Peyer's patch (tissue), 4 donors: Measurements from ENCODE around the gene BRIP1. TPM values are rescaled to one million over a fixed set of nuclear protein-coding genes. Genes with fewer than 3 reads are reported as not detected.
"Not testable (repeated sequence)": the region's sequence is repeated elsewhere in the genome, so short reads cannot be mapped to it uniquely, and the experiment has no call there.

Experiments
- DNase-seq, 3 donors: peaks; one replicate each; pipeline ENCODE4 v3.0.0-alpha.2; 2017 to 2019
- H3K27ac ChIP-seq, 4 donors: fragments of 200-600 bp; sonication (generic); one replicate each; pipeline ENCODE4 v1.5.1; 2016 to 2019
- H3K27me3 ChIP-seq, 2 donors: fragments of 200-600 bp; sonication (generic); one replicate each; pipeline ENCODE4 v1.5.1; 2019
- H3K36me3 ChIP-seq, 3 donors: fragments of 200-600 bp; sonication (generic); one replicate each; pipeline ENCODE4 v1.5.1; 2016 to 2019
- H3K4me1 ChIP-seq, 4 donors: fragments of 200-600 bp; sonication (generic); one replicate each; pipeline ENCODE4 v1.5.1; 2016 to 2019
- H3K4me3 ChIP-seq, 4 donors: fragments of 200-600 bp; sonication (generic); 1 replicate in 3 of 4; 2 replicates in 1 of 4; pipeline ENCODE4 v1.5.1; 2016 to 2019; ENCODE audit warnings: mild to moderate bottlenecking in 1 of 4
- H3K9me3 ChIP-seq, 4 donors: fragments of 200-600 bp; sonication (generic); one replicate each; pipeline ENCODE4 v1.5.1; 2016 to 2019; ENCODE audit warnings: mild to moderate bottlenecking in 1 of 4
- POLR2A ChIP-seq, 2 donors: fragments of 450-650 bp; IDR thresholded peaks; one replicate each; pipeline ENCODE4 v1.5.1; 2017; ENCODE audit warnings: antibody characterized with exemption in 2 of 2, mild to moderate bottlenecking in 2 of 2, moderate library complexity in 2 of 2
- total RNA-seq, 4 donors: library from RNA; depleted of rRNA; stranded (reverse); fragments of >200 nt; gene quantifications; one replicate each; pipeline ENCODE4 v1.1.0, GENCODE V29; 2016
- TF ChIP-seq, protein P1 (sequence below), 6 experiments: fragments of 450-650 bp in 4 of 6; fragments of 200-600 bp in 2 of 6; sonication (generic) in 1 of 6; IDR thresholded peaks; one replicate each; pipeline ENCODE4 v1.5.1; 2017 to 2019; ENCODE audit warnings: antibody characterized with exemption in 6 of 6, mild to moderate bottlenecking in 3 of 6, moderate library complexity in 1 of 6

BRIP1 gene
- total RNA-seq, 4 donors from 2014 or later, result 4.3 to 13.2 (median 4.5) TPM

DNA sequence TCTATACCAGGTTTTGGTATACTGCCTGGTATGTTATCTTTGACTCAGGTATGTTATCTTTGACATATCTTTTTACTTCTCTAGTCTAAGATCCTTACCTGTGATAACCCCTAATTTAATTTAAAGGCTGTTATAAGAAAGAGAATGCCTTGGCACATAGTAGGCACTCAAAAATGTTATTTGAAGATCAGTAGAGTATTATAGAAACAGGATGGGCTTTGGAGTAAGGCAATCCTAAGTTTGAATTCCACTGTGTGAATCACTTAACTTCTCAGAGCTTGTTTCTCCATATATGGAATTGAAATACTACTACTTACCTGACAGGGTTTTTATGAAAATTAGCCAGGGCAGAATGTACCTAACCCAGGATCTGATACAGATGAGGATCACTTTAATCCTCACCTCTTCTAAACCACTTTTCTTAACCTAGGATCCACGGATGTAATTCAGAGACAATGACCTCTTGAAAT lies 1.2 kb downstream of the BRIP1 start:
- TF ChIP-seq, protein P1, sequence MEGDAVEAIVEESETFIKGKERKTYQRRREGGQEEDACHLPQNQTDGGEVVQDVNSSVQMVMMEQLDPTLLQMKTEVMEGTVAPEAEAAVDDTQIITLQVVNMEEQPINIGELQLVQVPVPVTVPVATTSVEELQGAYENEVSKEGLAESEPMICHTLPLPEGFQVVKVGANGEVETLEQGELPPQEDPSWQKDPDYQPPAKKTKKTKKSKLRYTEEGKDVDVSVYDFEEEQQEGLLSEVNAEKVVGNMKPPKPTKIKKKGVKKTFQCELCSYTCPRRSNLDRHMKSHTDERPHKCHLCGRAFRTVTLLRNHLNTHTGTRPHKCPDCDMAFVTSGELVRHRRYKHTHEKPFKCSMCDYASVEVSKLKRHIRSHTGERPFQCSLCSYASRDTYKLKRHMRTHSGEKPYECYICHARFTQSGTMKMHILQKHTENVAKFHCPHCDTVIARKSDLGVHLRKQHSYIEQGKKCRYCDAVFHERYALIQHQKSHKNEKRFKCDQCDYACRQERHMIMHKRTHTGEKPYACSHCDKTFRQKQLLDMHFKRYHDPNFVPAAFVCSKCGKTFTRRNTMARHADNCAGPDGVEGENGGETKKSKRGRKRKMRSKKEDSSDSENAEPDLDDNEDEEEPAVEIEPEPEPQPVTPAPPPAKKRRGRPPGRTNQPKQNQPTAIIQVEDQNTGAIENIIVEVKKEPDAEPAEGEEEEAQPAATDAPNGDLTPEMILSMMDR (IDR thresholded peaks at IDR 0.05), result no peak
- TF ChIP-seq POLR2A (IDR thresholded peaks at IDR 0.05), result no peak
- Histone ChIP-seq H3K4me1 (peaks cover 0 to 5% (median 0%) of the 10 kb centered on the region in 4 donors), H3K36me3 (no peaks in the 10 kb centered on the region), H3K9me3 (no peaks in the 10 kb centered on the region), H3K27ac (no peak overlapping the region), H3K27me3 (no peaks in the 10 kb centered on the region), H3K4me3 (peak overlapping the region in 1 of 4 donors; percentile 71)
- no peak for DNase-seq

DNA sequence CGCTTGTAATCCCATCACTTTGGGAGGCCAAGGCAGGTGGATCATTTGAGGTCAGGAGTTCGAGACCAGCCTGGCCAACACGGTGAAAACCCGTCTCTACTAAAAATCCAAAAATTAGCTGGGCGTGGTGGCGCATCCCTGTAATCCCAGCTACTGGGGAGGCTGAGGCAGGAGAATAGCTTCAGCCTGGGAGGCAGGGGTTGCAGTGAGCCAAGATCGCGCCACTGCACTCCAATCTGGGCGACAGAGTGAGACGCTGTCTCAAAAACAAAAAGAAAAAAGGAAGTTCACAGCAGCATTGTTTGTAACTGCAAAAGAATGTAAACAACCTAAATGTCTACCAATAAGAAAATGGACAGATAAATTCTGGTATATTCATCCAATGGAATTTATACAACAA lies 2.9 kb downstream of the BRIP1 start:
- H3K36me3 ChIP-seq, result not testable (repeated sequence)

DNA sequence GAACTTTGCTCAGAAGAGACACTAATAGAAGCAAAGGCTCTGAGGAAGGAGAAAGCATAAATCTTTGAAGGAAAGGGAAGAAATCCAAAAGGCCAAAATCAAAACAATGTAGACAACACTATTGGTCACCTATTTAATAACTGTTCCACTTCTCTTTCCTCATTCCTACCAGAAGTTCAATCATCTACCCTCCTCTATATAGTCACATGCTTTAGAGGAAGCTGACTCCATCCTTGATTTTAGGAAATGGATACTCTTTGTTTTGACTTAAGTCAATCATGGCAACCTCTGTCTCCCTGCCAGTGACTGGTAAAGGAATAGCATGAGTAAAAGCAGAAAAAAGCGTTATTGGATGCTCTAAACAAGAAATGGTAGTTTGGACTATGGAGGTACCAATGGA lies 7.3 kb downstream of the BRIP1 start:
- no peak for TF ChIP-seq POLR2A (IDR thresholded peaks at IDR 0.05)
- TF ChIP-seq, protein P1 (IDR thresholded peaks at IDR 0.05), result no peak
- H3K27me3 ChIP-seq, result no peaks in the 10 kb centered on the region
- H3K9me3 ChIP-seq, result no peaks in the 10 kb centered on the region
- H3K27ac ChIP-seq, result no peak overlapping the region
- H3K4me3 ChIP-seq, result no peak overlapping the region
- H3K4me1 ChIP-seq, result no peaks in the 10 kb centered on the region
- DNase-seq, result no peak
- no peaks in the 10 kb centered on the region for H3K36me3 ChIP-seq

More for the DNA sequence above, 2.9 kb downstream of the BRIP1 start:
- not testable (repeated sequence) for H3K9me3 ChIP-seq, H3K4me3 ChIP-seq, H3K27me3 ChIP-seq, H3K4me1 ChIP-seq, H3K27ac ChIP-seq, DNase-seq

DNA sequence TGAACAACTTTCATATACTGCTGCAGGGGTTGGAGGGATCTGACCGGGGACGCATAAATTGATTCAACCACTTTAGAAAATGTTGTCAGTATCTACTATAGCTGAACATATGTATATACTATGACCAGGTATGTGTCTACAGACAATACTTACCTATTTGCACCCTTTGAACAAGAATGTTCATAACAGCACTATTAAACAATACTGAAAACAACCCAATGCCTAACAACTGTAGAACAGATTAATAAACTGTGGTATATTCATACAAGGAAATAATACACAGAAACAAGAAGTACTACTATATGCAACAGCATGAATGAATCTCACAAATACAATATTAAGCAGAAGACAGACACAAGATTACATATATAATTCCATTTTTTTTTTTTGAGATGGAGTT lies 10.5 kb downstream of the BRIP1 start:
- Histone ChIP-seq H3K9me3 (no peaks in the 10 kb centered on the region), H3K4me3 (no peak overlapping the region), H3K4me1 (no peaks in the 10 kb centered on the region), H3K27ac (no peak overlapping the region), H3K27me3 (no peaks in the 10 kb centered on the region), H3K36me3 (no peaks in the 10 kb centered on the region)
- no peak for TF ChIP-seq POLR2A (IDR thresholded peaks at IDR 0.05)
- TF ChIP-seq, protein P1 (IDR thresholded peaks at IDR 0.05), result no peak
- no peak for DNase-seq

DNA sequence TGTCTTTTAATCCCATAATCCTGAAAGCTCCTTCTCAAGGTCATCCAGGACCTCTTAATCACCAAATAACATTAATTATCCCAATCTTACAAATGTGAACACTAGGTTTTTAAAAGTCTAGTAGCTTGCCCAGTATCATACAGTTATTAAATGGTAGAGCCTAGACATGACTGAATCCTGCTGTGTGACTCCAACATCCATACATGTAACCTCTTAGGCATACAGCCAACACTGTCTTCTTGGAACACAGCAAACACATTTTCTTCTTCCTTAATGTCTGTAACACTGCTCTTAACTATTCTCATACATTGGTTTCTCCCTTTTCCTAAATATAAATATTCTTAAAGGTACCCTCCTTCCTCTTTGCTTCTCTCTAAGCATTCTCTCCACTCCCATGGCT lies 13.7 kb downstream of the BRIP1 start:
- H3K9me3 ChIP-seq, result peaks cover 0 to 3% (median 0%) of the 10 kb centered on the region in 4 donors
- no peaks in the 10 kb centered on the region for H3K27me3 ChIP-seq
- no peaks in the 10 kb centered on the region for H3K4me1 ChIP-seq
- no peak overlapping the region for H3K27ac ChIP-seq
- no peak for DNase-seq
- H3K4me3 ChIP-seq, result no peak overlapping the region
- TF ChIP-seq POLR2A (IDR thresholded peaks at IDR 0.05), result no peak
- TF ChIP-seq, protein P1 (IDR thresholded peaks at IDR 0.05), result no peak
- H3K36me3 ChIP-seq, result no peaks in the 10 kb centered on the region

DNA sequence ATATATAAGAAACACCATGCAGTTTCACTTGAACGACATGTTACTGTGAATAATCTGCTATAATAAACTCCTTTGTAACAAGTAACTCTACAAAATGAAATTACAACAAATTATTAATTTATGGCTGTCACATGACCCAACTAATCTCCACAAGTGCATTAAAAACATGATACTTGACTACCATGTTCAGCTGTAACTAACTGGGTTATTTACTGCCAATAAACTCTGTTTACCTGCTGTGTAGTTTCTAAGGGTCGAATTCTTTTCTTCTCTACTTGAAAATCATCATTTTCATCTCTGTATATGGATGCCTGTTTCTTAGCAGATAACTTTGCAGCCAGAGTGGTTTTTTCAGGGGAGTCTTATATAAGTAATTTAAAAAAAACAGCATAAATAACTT lies 14.4 kb downstream of the BRIP1 start:
- Histone ChIP-seq H3K9me3 (peaks cover 0 to 3% (median 0%) of the 10 kb centered on the region in 4 donors), H3K27ac (no peak overlapping the region), H3K36me3 (no peaks in the 10 kb centered on the region), H3K4me1 (no peaks in the 10 kb centered on the region), H3K27me3 (no peaks in the 10 kb centered on the region), H3K4me3 (no peak overlapping the region)
- no peak for DNase-seq
- no peak for TF ChIP-seq POLR2A (IDR thresholded peaks at IDR 0.05)
- TF ChIP-seq, protein P1 (IDR thresholded peaks at IDR 0.05), result no peak
